ENCODE data around the gene NONO. TPM values are rescaled to one million over a fixed set of nuclear protein-coding genes. Genes with fewer than 3 reads are reported as not detected.
"Not testable (repeated sequence)": the region's sequence is repeated elsewhere in the genome, so short reads cannot be mapped to it uniquely, and the experiment has no call there.

The NONO gene
- total and polyA plus RNA-seq, 8 donors, result 241 to 739 (median 626) TPM

DNA sequence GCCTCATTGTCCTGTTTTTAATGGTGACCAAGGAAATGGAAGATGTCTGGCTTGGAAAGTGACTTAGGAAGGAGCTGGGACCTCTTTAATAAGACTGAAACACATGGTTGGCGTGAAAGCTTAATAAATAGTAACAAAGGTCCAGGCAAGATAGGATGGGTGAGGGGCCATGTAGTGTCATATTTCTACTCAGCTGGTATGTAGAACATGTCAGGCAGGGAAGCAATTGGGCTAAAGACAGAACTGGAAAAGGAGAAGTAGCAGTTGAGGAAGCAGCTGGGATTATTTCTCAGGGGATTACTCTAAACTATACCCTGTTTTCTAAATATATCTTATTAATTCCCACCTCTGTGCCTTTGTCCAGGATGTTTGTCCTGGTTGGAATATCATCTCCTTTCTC lies 36.7 kb downstream of the NONO start:
- no peaks in the 10 kb centered on the region for H3K4me1 ChIP-seq
- H3K9me3 ChIP-seq, result no peaks in the 10 kb centered on the region
- H3K36me3 ChIP-seq, result no peaks in the 10 kb centered on the region
- intact Hi-C loops (cut with DNase I), result no loop called here
- H3K27me3 ChIP-seq, result no peaks in the 10 kb centered on the region
- no peak overlapping the region for H3K27ac ChIP-seq
- ATAC-seq, result no peak
- H3K4me3 ChIP-seq, result no peak overlapping the region
- TF ChIP-seq, protein P1, sequence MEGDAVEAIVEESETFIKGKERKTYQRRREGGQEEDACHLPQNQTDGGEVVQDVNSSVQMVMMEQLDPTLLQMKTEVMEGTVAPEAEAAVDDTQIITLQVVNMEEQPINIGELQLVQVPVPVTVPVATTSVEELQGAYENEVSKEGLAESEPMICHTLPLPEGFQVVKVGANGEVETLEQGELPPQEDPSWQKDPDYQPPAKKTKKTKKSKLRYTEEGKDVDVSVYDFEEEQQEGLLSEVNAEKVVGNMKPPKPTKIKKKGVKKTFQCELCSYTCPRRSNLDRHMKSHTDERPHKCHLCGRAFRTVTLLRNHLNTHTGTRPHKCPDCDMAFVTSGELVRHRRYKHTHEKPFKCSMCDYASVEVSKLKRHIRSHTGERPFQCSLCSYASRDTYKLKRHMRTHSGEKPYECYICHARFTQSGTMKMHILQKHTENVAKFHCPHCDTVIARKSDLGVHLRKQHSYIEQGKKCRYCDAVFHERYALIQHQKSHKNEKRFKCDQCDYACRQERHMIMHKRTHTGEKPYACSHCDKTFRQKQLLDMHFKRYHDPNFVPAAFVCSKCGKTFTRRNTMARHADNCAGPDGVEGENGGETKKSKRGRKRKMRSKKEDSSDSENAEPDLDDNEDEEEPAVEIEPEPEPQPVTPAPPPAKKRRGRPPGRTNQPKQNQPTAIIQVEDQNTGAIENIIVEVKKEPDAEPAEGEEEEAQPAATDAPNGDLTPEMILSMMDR (IDR thresholded peaks at IDR 0.05), result no peak
- DNase-seq, result no peak

DNA sequence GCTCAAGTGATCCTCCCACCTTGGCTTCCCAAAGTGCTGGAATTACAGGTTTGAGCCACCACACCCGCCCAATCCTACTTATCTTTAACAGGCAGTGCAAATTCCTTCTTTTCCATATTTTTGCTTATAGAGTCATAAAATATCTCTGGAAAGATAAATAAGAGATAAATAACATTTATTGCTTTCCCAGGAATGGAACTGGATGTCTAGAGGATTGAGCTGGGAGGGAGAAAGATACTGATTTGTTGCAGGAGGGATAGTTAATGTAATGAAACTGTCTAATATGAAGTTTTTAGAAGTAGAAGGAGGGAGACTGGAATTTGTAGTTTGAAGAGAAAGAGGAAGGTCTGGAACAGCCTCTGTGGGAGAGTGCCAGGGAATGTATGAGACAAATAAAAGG lies 38.3 kb downstream of the NONO start:
- Histone ChIP-seq H3K27me3 (no peaks in the 10 kb centered on the region), H3K4me3 (no peak overlapping the region), H3K27ac (no peak overlapping the region), H3K36me3 (no peaks in the 10 kb centered on the region), H3K4me1 (no peaks in the 10 kb centered on the region), H3K9me3 (peaks cover 0 to 12% of the 10 kb centered on the region in 2 donors)
- TF ChIP-seq, protein P1 (IDR thresholded peaks at IDR 0.05), result no peak
- DNase-seq (no peak), ATAC-seq (no peak)
- intact Hi-C loops (cut with DNase I), result no loop called here

DNA sequence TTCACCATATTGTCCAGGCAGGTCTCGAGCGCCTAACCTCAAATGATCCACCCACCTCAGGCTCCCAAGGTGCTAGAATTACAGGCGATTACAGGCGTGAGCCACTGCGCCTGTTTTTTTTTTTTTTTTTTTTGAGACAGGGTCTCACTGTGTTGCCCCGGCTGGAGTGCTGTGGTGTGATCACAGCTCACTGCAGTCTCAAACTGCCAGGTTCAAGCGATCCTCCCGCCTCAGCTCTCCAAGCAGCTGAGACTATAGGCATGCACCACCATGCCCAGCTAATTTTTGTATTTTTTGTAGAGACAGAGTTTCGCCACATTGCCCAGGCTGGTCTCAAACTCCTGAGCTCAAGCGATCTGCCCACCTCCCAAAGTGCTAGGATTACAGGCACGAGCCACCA lies 41.0 kb downstream of the NONO start:
- intact Hi-C loops (cut with DNase I); H3K4me1 ChIP-seq; H3K27ac ChIP-seq; DNase-seq; H3K27me3 ChIP-seq; ATAC-seq; H3K36me3 ChIP-seq; H3K4me3 ChIP-seq: not testable (repeated sequence)
- peaks cover 0 to 13% of the 10 kb centered on the region in 2 donors for H3K9me3 ChIP-seq

DNA sequence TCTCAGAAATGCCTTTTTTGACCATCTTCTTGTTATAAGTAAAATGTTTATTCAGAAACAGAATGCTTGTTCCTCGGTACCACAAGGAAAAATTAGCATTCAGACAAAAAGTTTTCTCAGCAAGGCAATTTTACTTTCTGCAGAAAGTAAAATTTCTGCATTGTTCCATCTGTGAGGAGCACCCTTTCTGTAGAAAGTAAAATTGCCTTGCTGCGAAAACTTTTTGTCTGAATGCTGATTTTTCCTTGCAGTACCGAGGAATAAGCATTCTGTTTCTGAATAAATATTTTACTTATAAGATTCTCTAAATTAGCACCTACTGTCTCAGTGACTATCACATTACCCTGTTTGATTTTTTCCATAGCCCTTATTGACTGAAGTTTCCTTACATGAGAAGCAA lies 43.0 kb downstream of the NONO start:
- no peak for DNase-seq
- intact Hi-C loops (cut with DNase I), result no loop called here
- Histone ChIP-seq H3K9me3 (peaks cover 0 to 13% of the 10 kb centered on the region in 2 donors), H3K4me3 (no peak overlapping the region), H3K27me3 (no peaks in the 10 kb centered on the region), H3K27ac (no peak overlapping the region), H3K4me1 (no peaks in the 10 kb centered on the region), H3K36me3 (no peaks in the 10 kb centered on the region)
- no peak for ATAC-seq
- TF ChIP-seq, protein P1 (IDR thresholded peaks at IDR 0.05), result no peak

DNA sequence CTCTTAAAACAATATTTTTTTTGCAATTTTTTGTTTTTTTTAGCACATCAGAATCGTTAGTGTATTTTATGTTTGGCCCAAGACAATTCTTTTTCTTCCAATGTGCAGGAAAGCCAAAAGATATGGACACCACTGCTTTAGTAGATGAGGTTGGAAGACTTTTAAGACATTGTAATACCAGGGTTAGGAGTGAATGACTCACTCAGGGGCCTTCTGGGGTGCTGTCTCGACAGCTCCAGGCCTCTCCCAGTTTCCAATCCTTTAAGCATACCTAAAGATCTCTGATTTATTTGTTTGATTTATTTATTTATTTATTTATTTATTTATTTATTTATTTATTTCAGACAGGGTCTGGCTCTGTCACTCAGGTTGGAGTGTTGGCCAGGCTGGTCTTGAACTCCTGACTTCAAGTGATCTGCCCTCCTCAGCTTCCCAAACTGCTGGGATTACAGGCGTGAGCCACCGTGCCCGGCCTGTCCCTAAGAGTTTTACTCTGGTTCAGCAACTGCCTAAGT lies 65.8 kb downstream of the NONO start:
- H3K4me1 ChIP-seq; ATAC-seq; H3K9me3 ChIP-seq; intact Hi-C loops (cut with DNase I); H3K36me3 ChIP-seq; H3K27ac ChIP-seq; H3K4me3 ChIP-seq; DNase-seq; H3K27me3 ChIP-seq: not testable (repeated sequence)

DNA sequence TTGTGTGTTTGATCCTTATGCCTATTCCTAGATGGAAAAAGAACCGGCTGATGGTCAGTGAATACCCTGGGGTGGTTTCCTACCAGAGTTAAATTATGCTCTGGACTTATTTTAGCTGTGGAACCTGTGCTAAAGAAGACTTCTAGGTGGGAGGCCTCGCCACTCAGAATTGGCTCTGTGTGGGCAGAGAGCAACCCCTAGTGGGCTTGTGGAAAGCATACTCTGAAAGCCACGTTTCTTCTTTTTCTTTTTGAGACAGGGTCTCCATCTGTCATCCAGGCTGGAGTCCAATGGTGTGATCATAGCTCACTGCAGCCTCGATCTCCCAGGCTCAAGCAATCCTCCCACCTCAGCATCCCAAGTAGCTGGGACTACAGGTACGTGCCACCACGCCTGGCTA lies 66.4 kb downstream of the NONO start:
- H3K27me3 ChIP-seq; DNase-seq; H3K4me3 ChIP-seq; ATAC-seq; H3K36me3 ChIP-seq; H3K27ac ChIP-seq; H3K4me1 ChIP-seq; intact Hi-C loops (cut with DNase I); H3K9me3 ChIP-seq: not testable (repeated sequence)

Other genes starting within 250 kb of the NONO start
- 10 to 100 TPM; 54.6 to 69.2 TPM for gene SNX12, start 215.3 kb upstream of the NONO start, total RNA-seq
- gene SNX12, start 215.3 kb upstream of the NONO start, polyA plus RNA-seq (ENCODE audit: insufficient read length in 6 of 6), result 10 to 100 TPM; 53.0 to 62.4 (median 55.7) TPM
- gene FOXO4, start 187.8 kb upstream of the NONO start, total RNA-seq, result 10 to 100 TPM; 19.0 to 19.6 TPM
- gene FOXO4, start 187.8 kb upstream of the NONO start, polyA plus RNA-seq (ENCODE audit: insufficient read length in 6 of 6), result 10 to 100 TPM; 13.2 to 21.4 (median 19.1) TPM
- under 1 TPM in 1 of 2 donors, not detected in 1; 0.84 TPM for gene CXorf65, start 176.9 kb upstream of the NONO start, total RNA-seq
- gene CXorf65, start 176.9 kb upstream of the NONO start, polyA plus RNA-seq (ENCODE audit: insufficient read length in 6 of 6), result under 1 TPM in 1 of 6 donors, not detected in 5; 0.52 TPM
- gene IL2RG, start 172.1 kb upstream of the NONO start, total RNA-seq, result 10 to 100 TPM; 12.0 to 36.0 TPM
- gene IL2RG, start 172.1 kb upstream of the NONO start, polyA plus RNA-seq (ENCODE audit: insufficient read length in 6 of 6), result 1 to 10 TPM; 2.1 to 3.9 (median 3.1) TPM
- 10 to 100 TPM; 37.0 to 42.7 TPM for gene MED12, start 165.0 kb upstream of the NONO start, total RNA-seq
- gene MED12, start 165.0 kb upstream of the NONO start, polyA plus RNA-seq (ENCODE audit: insufficient read length in 6 of 6), result 10 to 100 TPM; 57.6 to 67.4 (median 62.0) TPM
- 1 to 10 TPM; 1.0 to 4.5 TPM for gene NLGN3, start 138.8 kb upstream of the NONO start, total RNA-seq
- 1 to 10 TPM; 5.5 to 8.4 (median 6.8) TPM for gene NLGN3, start 138.8 kb upstream of the NONO start, polyA plus RNA-seq (ENCODE audit: insufficient read length in 6 of 6)
- under 1 TPM; 0.21 to 0.67 TPM for gene GJB1, start 60.4 kb upstream of the NONO start, total RNA-seq
- 1 to 10 TPM; 3.2 to 6.6 (median 5.2) TPM for gene GJB1, start 60.4 kb upstream of the NONO start, polyA plus RNA-seq (ENCODE audit: insufficient read length in 6 of 6)
- gene ZMYM3, start 29.5 kb upstream of the NONO start, total RNA-seq, result 10 to 100 TPM; 19.5 to 26.3 TPM
- 10 to 100 TPM; 57.3 to 63.8 (median 60.2) TPM for gene ZMYM3, start 29.5 kb upstream of the NONO start, polyA plus RNA-seq (ENCODE audit: insufficient read length in 6 of 6)
- 1 to 10 TPM in 1 of 2 donors, under 1 TPM in 1; 0.99 to 3.0 TPM for gene ITGB1BP2, start 18.1 kb downstream of the NONO start, total RNA-seq
- gene ITGB1BP2, start 18.1 kb downstream of the NONO start, polyA plus RNA-seq (ENCODE audit: insufficient read length in 6 of 6), result 1 to 10 TPM; 2.2 to 2.9 (median 2.6) TPM
- gene TAF1, start 82.7 kb downstream of the NONO start, total RNA-seq, result 10 to 100 TPM; 26.2 to 31.6 TPM
- gene TAF1, start 82.7 kb downstream of the NONO start, polyA plus RNA-seq (ENCODE audit: insufficient read length in 6 of 6), result 10 to 100 TPM; 53.8 to 66.4 (median 59.6) TPM
- 100 to 1,000 TPM; 117 to 118 TPM for gene OGT, start 249.5 kb downstream of the NONO start, total RNA-seq
- 100 to 1,000 TPM; 242 to 325 (median 291) TPM for gene OGT, start 249.5 kb downstream of the NONO start, polyA plus RNA-seq (ENCODE audit: insufficient read length in 6 of 6)

All from left lung (tissue), 10 donors.